ENCODE measurements around the gene C16orf78. TPM values are rescaled to one million over a fixed set of nuclear protein-coding genes. Genes with fewer than 3 reads are reported as not detected.

C16orf78 gene
- total and polyA plus RNA-seq, 2 of the 4 experiments (the other 2 are of a cell fraction) = not detected

DNA sequence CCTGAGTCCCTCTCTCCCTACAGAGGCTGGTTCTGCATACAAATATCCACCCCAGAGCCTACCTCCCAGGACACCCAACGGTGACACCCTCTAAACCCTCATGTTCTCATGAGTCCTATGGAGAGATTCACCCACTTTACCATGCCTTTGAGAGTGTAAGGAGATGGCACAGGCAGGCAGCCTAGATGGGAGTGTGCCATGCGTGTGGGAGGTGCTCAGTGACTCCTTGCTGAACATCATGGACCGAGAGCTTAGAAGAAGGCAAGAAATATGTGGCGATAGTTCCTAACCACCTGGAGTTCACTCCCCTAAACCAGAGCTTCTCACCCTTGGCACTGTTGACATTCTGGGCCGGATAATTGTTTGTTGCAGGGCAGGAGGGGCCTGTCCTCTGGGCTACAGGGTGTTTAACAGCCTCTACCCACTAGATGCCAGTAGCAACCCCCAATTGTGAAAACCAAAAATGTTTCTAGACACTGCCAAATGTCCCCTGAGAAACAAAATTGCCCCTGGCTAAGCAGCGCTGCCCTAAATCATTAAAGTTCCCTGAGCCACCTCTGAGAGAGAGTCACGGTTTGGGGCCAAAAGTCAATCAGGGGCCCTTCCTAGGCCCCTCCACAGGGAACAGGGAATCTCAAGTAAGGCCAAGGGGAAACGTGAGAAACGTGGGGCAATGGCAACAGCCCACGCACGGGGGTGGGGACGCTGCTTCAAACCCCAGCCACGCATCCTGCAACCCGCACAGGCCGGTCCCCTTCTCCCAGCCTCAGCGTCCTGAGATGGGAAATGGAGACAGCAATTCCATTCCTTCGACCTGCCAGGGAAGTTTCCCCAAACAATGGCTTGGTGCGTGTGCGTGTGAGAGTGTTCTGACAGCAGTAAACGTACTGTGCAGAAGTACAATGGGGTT is 66.8 kb downstream of the C16orf78 start:
- ChIA-PET POLR2A (ENCODE audit: unreplicated experiment) (no interaction called here), CTCF (no interaction called here)
- Histone ChIP-seq H2AK5ac (ENCODE audit: low read depth, low read length) (no peak overlapping the region), H3K4me2 (ENCODE audit: low read depth, low read length) (no peak overlapping the region), H3K27ac (ENCODE audit: insufficient read depth, low read length) (no peak overlapping the region), H2BK15ac (ENCODE audit: low read depth, low read length) (no peak overlapping the region), H2AFZ (replicated peaks; ENCODE audit: low read length, poor library complexity) (no peak overlapping the region), H4K5ac (ENCODE audit: low read depth, low read length) (no peak overlapping the region), H3K9me3 (ENCODE audit: control insufficient read depth, insufficient read depth, low read length) (no peaks in the 10 kb centered on the region), H3K27me3 (ENCODE audit: control insufficient read depth, insufficient read depth, low read length) (peaks cover 3% of the 10 kb centered on the region; the same call in 1 of the 2 replicates), H4K91ac (ENCODE audit: insufficient read depth, low read depth, low read length) (no peak overlapping the region), H3K36me3 (ENCODE audit: control insufficient read depth, insufficient read depth, low read length) (no peaks in the 10 kb centered on the region), H4K8ac (ENCODE audit: low read depth in 2 of 2, low read length in 2 of 2) (no peak overlapping the region), H3K9me1 (ENCODE audit: insufficient read depth, low read length) (no peaks in the 10 kb centered on the region), H3K4ac (ENCODE audit: low read depth, low read length) (no peak overlapping the region), H2BK20ac (ENCODE audit: low read depth, low read length) (no peak overlapping the region), H3K23ac (ENCODE audit: low read depth, low read length) (no peak overlapping the region), H3K4me1 (ENCODE audit: control insufficient read depth, insufficient read depth, low read length) (no peaks in the 10 kb centered on the region), H3K56ac (ENCODE audit: extremely low read depth, insufficient read depth, low read length) (no peak overlapping the region), H3K18ac (ENCODE audit: low read depth, low read length) (no peak overlapping the region), H2AK9ac (replicated peaks; ENCODE audit: low read depth, low read length, poor library complexity) (no peak overlapping the region), H3K79me1 (ENCODE audit: low read depth in 1 of 2, low read length in 2 of 2) (no peaks in the 10 kb centered on the region), H2BK5ac (ENCODE audit: low read depth, low read length, poor library complexity, severe bottlenecking) (no peak overlapping the region), H3K9ac (ENCODE audit: low read depth, low read length) (no peak overlapping the region), H3K4me3 (ENCODE audit: insufficient read depth, low read depth, low read length) (no peak overlapping the region), H2BK120ac (ENCODE audit: low read depth, low read length) (no peak overlapping the region), H3K14ac (replicated peaks; ENCODE audit: low read depth, low read length) (no peak overlapping the region), H4K20me1 (ENCODE audit: insufficient read depth, low read length) (no peaks in the 10 kb centered on the region)
- ATAC-seq (ENCODE audit: low read depth) = no peak
- WGBS, 2 experiments (ENCODE audit: extremely low coverage in 2 of 2, insufficient read length in 1 of 2) = 68% methylated on average over 6 of the region's 20 CpGs; no CpG with 5 or more reads in 1 of the 2 experiments
- intact Hi-C loops (cut with micrococcal nuclease) = no loop called here
- TF ChIP-seq MAFK (IDR thresholded peaks at IDR 0.05; ENCODE audit: low read depth, low read length) = no peak
- no peak for TF ChIP-seq MXI1 (IDR thresholded peaks at IDR 0.05; ENCODE audit: borderline replicate concordance, low read depth, low read length)
- TF ChIP-seq CEBPB (IDR thresholded peaks at IDR 0.05; ENCODE audit: low read depth, low read length) = no peak
- no peak for TF ChIP-seq RCOR1 (IDR thresholded peaks at IDR 0.05; ENCODE audit: insufficient replicate concordance, low read length)
- TF ChIP-seq NFE2L2 (IDR thresholded peaks at IDR 0.05; ENCODE audit: low read depth, low read length) = no peak
- TF ChIP-seq, protein P1, sequence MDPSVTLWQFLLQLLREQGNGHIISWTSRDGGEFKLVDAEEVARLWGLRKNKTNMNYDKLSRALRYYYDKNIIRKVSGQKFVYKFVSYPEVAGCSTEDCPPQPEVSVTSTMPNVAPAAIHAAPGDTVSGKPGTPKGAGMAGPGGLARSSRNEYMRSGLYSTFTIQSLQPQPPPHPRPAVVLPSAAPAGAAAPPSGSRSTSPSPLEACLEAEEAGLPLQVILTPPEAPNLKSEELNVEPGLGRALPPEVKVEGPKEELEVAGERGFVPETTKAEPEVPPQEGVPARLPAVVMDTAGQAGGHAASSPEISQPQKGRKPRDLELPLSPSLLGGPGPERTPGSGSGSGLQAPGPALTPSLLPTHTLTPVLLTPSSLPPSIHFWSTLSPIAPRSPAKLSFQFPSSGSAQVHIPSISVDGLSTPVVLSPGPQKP (IDR thresholded peaks at IDR 0.05; ENCODE audit: borderline replicate concordance, low read depth, low read length) = no peak
- TF ChIP-seq FOS (IDR thresholded peaks at IDR 0.05; ENCODE audit: low read depth, low read length) = no peak
- no peak for TF ChIP-seq SMC3 (IDR thresholded peaks at IDR 0.05; ENCODE audit: low read depth, low read length)
- TF ChIP-seq, protein P2, sequence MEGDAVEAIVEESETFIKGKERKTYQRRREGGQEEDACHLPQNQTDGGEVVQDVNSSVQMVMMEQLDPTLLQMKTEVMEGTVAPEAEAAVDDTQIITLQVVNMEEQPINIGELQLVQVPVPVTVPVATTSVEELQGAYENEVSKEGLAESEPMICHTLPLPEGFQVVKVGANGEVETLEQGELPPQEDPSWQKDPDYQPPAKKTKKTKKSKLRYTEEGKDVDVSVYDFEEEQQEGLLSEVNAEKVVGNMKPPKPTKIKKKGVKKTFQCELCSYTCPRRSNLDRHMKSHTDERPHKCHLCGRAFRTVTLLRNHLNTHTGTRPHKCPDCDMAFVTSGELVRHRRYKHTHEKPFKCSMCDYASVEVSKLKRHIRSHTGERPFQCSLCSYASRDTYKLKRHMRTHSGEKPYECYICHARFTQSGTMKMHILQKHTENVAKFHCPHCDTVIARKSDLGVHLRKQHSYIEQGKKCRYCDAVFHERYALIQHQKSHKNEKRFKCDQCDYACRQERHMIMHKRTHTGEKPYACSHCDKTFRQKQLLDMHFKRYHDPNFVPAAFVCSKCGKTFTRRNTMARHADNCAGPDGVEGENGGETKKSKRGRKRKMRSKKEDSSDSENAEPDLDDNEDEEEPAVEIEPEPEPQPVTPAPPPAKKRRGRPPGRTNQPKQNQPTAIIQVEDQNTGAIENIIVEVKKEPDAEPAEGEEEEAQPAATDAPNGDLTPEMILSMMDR (conservative IDR thresholded peaks at IDR 0.05; ENCODE audit: low read depth, low read length) = no peak
- TF ChIP-seq BHLHE40 (IDR thresholded peaks at IDR 0.05; ENCODE audit: low read depth, low read length) = no peak
- dilution Hi-C loops (cut with HindIII; ENCODE audit: low sequenced_read_pairs, unreplicated experiment) = no loop called here
- no TSS peak for BruUV-seq (replicated peaks)
- no peak for DNase-seq
- in situ Hi-C loops (cut with MboI; ENCODE audit: low sequenced_read_pairs) = no loop called here
